HEK293T (cell line): ENCODE data around the gene MRPL12.

Experiments used
- CTCF ChIA-PET: fragments of 350-600 bp; formaldehyde crosslinking; extraction: SDS; loops from one replicate; lab custom pipeline; 2021; ENCODE audit warnings: antibody characterized with exemption, inconsistent platforms; lab: Yijun Ruan, JAX
- POLR2A ChIA-PET: fragments of 350-600 bp; formaldehyde crosslinking; extraction: SDS; loops from one replicate; lab custom pipeline; 2020; ENCODE audit warnings: antibody characterized with exemption, inconsistent platforms; lab: Yijun Ruan, JAX
- DNase-seq: peaks from one replicate; pipeline ENCODE4 v3.0.0; 2012; ENCODE audit warnings: mixed read lengths; ENCODE audit errors: extremely low spot score
- ARNT ChIP-seq: fragments of 450-650 bp; IDR thresholded peaks from 2 replicates; pipeline ENCODE4 v1.6.1; 2017; ENCODE audit warnings: mild to moderate bottlenecking
- BHLHE40 ChIP-seq: fragments of 450-650 bp; IDR thresholded peaks from 2 replicates; pipeline ENCODE4 v1.6.1; 2016; ENCODE audit warnings: mild to moderate bottlenecking, moderate library complexity, borderline replicate concordance
- CTBP1 ChIP-seq: fragments of 450-650 bp; IDR thresholded peaks from 2 replicates; pipeline ENCODE4 v1.6.1; 2016; ENCODE audit warnings: borderline replicate concordance
- ELF4 ChIP-seq: fragments of 450-650 bp; IDR thresholded peaks from 2 replicates; pipeline ENCODE4 v1.6.1; 2017; ENCODE audit warnings: antibody characterized with exemption
- FOXA1 ChIP-seq: fragments of 450-650 bp; IDR thresholded peaks from 2 replicates; pipeline ENCODE4 v1.6.1; 2016; ENCODE audit warnings: mild to moderate bottlenecking
- FOXK2 ChIP-seq: fragments of 450-650 bp; IDR thresholded peaks from 2 replicates; pipeline ENCODE4 v1.6.1; 2016; ENCODE audit warnings: mild to moderate bottlenecking
- FOXM1 ChIP-seq: fragments of 450-650 bp; IDR thresholded peaks from 2 replicates; pipeline ENCODE4 v1.6.1; 2017; ENCODE audit warnings: mild to moderate bottlenecking, borderline replicate concordance
- HDGF ChIP-seq: fragments of 450-650 bp; IDR thresholded peaks from 2 replicates; pipeline ENCODE4 v1.6.1; 2017; ENCODE audit warnings: antibody characterized with exemption, borderline replicate concordance
- L3MBTL2 ChIP-seq: fragments of 450-650 bp; conservative IDR thresholded peaks from 2 replicates; pipeline ENCODE4 v1.6.1; 2016; ENCODE audit warnings: mild to moderate bottlenecking
- LEF1 ChIP-seq: fragments of 450-650 bp; IDR thresholded peaks from 2 replicates; pipeline ENCODE4 v1.6.1; 2017; ENCODE audit warnings: mild to moderate bottlenecking, borderline replicate concordance
- NFRKB ChIP-seq: fragments of 450-650 bp; IDR thresholded peaks from 2 replicates; pipeline ENCODE4 v1.6.1; 2016; ENCODE audit warnings: mild to moderate bottlenecking, moderate library complexity
- PKNOX1 ChIP-seq: fragments of 450-650 bp; IDR thresholded peaks from 2 replicates; pipeline ENCODE4 v1.6.1; 2016
- SP1 ChIP-seq: fragments of 450-650 bp; IDR thresholded peaks from 2 replicates; pipeline ENCODE4 v1.6.1; 2017
- SUZ12 ChIP-seq: fragments of 450-650 bp; IDR thresholded peaks from 2 replicates; pipeline ENCODE4 v1.6.1; 2016; ENCODE audit warnings: mild to moderate bottlenecking
- TARDBP ChIP-seq: fragments of 450-650 bp; IDR thresholded peaks from 2 replicates; pipeline ENCODE4 v1.6.1; 2016
- ZNF384 ChIP-seq: fragments of 450-650 bp; IDR thresholded peaks from 2 replicates; pipeline ENCODE4 v1.6.1; 2016

The MRPL12 gene

GRCh38 chr17:81706757-81707624 lies 3.8 kb downstream of the MRPL12 start:
- no peak for DNase-seq
- ChIA-PET CTCF (no interaction called here), POLR2A (interaction anchor here (0.7 to 0.8 kb wide), 2 partner anchors 22 to 41 kb away, joined by 3 read pairs; no protein-coding TSS in a partner anchor)
- no peak for TF ChIP-seq ZNF384
- TF ChIP-seq FOXK2, result no peak
- TF ChIP-seq HDGF, result no peak
- no peak for TF ChIP-seq TARDBP
- TF ChIP-seq SUZ12, result no peak
- no peak for TF ChIP-seq L3MBTL2
- TF ChIP-seq CTBP1, result no peak
- TF ChIP-seq BHLHE40, result no peak

- DNase-seq, result no peak
- TF ChIP-seq LEF1 (no peak), HDGF (peak; percentile 18; the same call in 1 of the 2 replicates)
- CTCF ChIA-PET, result no interaction called here
- POLR2A ChIA-PET, result interaction anchor here (1.0 to 1.9 kb wide), 3 partner anchors 12 to 24 kb away, joined by 3 to 9 read pairs (median 6); partner anchors contain the start of genes ARL16 and HGS
Observed at GRCh38 chr17:81707725-81708646, 4.8 kb downstream of the MRPL12 start.

- ChIA-PET CTCF (interaction anchor here (0.8 to 1.0 kb wide), 2 partner anchors 25 to 144 kb away, joined by 3 read pairs; partner anchors contain the start of genes ARL16 and HGS), POLR2A (interaction anchor here (0.6 to 1.9 kb wide), 5 partner anchors 13 to 124 kb away, joined by 3 to 9 read pairs (median 3); partner anchors contain the start of genes ARL16, HGS and MCRIP1)
- TF ChIP-seq HDGF, result 0 out of 2 replicates have a peak, but pooled peaks have one; percentile 14
- TF ChIP-seq FOXM1, result no peak
- DNase-seq, result no peak
Observed at GRCh38 chr17:81708739-81709185, 5.6 kb downstream of the MRPL12 start.

- DNase-seq, result no peak
- POLR2A ChIA-PET, result interaction anchor here (0.8 to 7.5 kb wide), 8 partner anchors 8 to 275 kb away, joined by 3 to 76 read pairs (median 8); partner anchors contain the start of genes ARL16, HGS and MRPL12
- CTCF ChIA-PET, result interaction anchor here (1.2 kb wide), 1 partner anchor 35 kb away, joined by 7 read pairs; no protein-coding TSS in a partner anchor
- TF ChIP-seq SP1, result no peak
- TF ChIP-seq CTBP1, result no peak
- TF ChIP-seq NFRKB, result no peak
- TF ChIP-seq L3MBTL2, result no peak
- TF ChIP-seq SUZ12, result no peak
- TF ChIP-seq ELF4, result no peak
- TF ChIP-seq LEF1, result no peak
- TF ChIP-seq ARNT, result no peak
- no peak for TF ChIP-seq HDGF
- no peak for TF ChIP-seq FOXM1
Observed at GRCh38 chr17:81710514-81711308, 7.5 kb downstream of the MRPL12 start.

GRCh38 chr17:81711814-81712467 lies 8.8 kb downstream of the MRPL12 start, which contains the start of gene SLC25A10:
Gene SLC25A10 (plus strand): TSS chr17:81712284. CDS start chr17:81712427, 143 bp downstream.
- DNase-seq, result peak; percentile 90

More at GRCh38 chr17:81711814-81712467, 8.8 kb downstream of the MRPL12 start, which contains the start of gene SLC25A10:
- CTCF ChIA-PET, result interaction anchor here (0.9 to 1.6 kb wide), 3 partner anchors 10 to 37 kb away, joined by 3 to 7 read pairs (median 3); no protein-coding TSS in a partner anchor
- POLR2A ChIA-PET, result interaction anchor here (0.6 to 7.5 kb wide), 8 partner anchors 9 to 186 kb away, joined by 3 to 76 read pairs (median 6); partner anchors contain the start of genes ARL16, HGS and MRPL12
- TF ChIP-seq NFRKB (no peak), FOXM1 (peak; percentile 79), ARNT (peak; percentile 3; the same call in 1 of the 2 replicates), TARDBP (no peak), SP1 (no peak), CTBP1 (no peak), ZNF384 (no peak), LEF1 (no peak), FOXA1 (no peak), BHLHE40 (no peak), HDGF (no peak), L3MBTL2 (peak; percentile 88), PKNOX1 (no peak), SUZ12 (no peak)
